ENCODE data around the gene PRDX3. TPM values are rescaled to one million over a fixed set of nuclear protein-coding genes. Genes with fewer than 3 reads are reported as not detected.

PRDX3 gene
- total RNA-seq, 4 donors from 2014 or later: 125 to 201 (median 156) TPM

- no peak for ATAC-seq (ENCODE audit: low FRiP score)
These were observed 32.0 kb upstream of the PRDX3 start for GRCh38 chr10:119210633-119211032.

DNA sequence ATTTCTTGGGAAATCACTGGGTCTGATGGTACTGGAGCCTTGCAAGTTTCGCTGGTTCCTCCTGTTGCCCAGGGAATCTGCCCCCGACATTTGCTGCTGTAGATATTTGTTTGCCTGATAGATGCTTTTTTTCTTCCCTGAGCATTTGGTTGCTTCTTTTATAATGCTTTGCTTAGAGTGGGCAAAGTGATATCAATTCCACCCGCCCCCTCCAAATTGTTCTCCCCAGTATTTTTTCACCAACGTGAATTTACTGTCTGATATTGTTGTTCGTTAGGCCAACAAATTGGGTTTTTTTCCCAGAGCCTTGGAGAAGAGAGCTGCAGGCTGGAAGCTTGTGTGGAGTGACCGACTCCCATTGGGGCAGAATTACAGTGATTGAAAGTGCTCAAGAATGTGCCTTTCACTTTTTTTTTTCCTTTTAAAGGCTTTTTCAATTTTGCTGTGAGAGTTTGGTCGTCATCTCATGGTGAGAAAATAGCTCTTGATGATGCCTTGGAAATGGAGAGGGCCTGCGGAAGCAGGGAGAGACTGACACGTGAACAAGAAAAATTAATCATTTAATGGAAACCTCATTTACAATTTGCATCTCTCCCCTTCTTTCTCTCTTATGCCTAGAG is 31.2 kb upstream of the PRDX3 start:
- no peak for DNase-seq (ENCODE audit: low spot score)

More at GRCh38 chr10:119210633-119211032, 32.0 kb upstream of the PRDX3 start:
- no peak for TF ChIP-seq CTCF (IDR thresholded peaks at IDR 0.05)
- no peak for DNase-seq (ENCODE audit: low spot score)

DNA sequence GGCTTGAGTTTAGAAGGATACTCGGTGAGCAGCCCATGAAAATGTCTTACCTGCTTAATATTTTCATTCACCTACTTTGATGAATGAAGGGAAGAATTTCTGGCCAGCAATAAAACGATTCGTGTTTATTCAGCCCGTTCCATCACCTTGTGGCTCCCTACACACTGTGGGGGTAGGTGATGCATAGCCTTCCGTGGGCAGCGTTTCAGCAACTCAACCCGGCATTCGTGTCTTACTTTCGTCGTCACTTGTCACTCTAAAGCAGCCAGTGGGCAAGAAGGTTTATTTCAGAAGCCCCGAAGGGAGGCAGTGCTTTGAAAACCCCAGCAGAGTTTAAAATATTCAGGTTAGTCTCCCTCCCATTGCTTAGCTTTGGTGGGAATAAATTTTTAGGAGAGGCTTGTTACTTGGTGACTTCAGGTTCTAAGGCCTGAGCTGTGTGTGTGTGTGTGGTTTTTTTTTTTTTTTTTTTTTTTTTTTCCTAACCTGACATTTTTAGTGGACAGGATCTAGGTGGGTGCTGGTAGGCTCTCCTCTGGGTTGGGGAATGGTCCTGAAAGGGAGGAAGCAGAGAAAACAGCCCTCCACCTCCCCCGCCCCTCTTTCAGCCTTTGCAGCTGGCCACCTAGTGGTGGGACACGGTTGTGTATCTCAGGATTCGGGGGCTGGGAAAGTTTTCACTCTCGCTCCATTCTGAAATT is 30.6 kb upstream of the PRDX3 start:
- peak in 2 of 3 donors; percentile 55 to 79 for TF ChIP-seq CTCF (IDR thresholded peaks at IDR 0.05)
- peak; percentile 66 for DNase-seq (ENCODE audit: low spot score)
- peak; percentile 29 for ATAC-seq (ENCODE audit: low FRiP score)

More for the DNA sequence above, 31.2 kb upstream of the PRDX3 start:
- ATAC-seq (ENCODE audit: low FRiP score): no peak
- TF ChIP-seq CTCF (IDR thresholded peaks at IDR 0.05): no peak

DNA sequence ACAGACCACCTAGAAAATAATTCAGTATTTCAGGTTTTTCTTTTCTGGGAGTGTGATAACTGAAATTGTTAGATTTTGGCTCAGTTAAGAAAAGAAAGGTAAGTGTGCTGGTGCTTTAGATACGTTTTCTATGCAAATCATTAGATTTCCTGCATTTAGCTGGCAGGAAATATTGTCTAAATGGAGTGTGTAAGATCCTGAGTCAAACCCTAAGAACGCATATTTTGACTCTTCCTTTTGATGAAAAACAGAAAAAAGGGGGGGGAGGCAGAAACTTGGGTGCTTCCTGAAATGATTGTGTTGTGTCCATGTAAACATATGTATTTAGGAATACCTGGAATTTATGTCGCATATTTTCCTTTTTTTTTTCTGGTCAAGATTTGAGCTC is 29.9 kb upstream of the PRDX3 start:
- ATAC-seq (ENCODE audit: low FRiP score) (no peak), DNase-seq (ENCODE audit: low spot score) (no peak)
- TF ChIP-seq CTCF (IDR thresholded peaks at IDR 0.05): no peak

GRCh38 chr10:119207713-119208552 is 29.3 kb upstream of the PRDX3 start:
- no peak for TF ChIP-seq CTCF (IDR thresholded peaks at IDR 0.05)
- ATAC-seq (ENCODE audit: low FRiP score) (peak; percentile 11), DNase-seq (ENCODE audit: low spot score) (no peak)

DNA sequence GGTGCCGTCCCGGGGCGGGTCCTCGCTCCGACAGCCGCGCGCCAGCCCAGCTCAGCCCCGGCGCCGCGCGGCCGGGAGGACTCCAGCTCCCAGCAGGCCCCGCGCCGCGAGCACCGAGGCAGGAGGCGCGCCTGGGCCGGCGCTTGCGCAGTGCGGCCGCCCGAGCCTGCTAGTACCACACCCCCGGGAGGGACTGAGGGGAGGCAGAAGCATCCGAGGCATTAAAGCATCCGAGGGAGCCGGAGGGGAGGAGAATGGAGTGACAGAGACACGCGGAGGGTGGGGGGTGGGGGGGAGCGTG is 28.7 kb upstream of the PRDX3 start, which contains the start of gene GRK5:
GRK5 (plus strand) TSS at position 206 of the 301 bp plus-strand sequence. CDS start 347 bp downstream, outside the sequence.
- DNase-seq (ENCODE audit: low spot score) (peak; percentile 63), ATAC-seq (ENCODE audit: low FRiP score) (peak; percentile 94)
- TF ChIP-seq CTCF (IDR thresholded peaks at IDR 0.05): no peak

Data from omental fat pad (tissue), 4 donors.